GM21786 (cell line): Measurements from ENCODE around the gene TMX4.
"Not testable (repeated sequence)": the region's sequence is repeated elsewhere in the genome, so short reads cannot be mapped to it uniquely, and the experiment has no call there.

Experiments used
- ATAC-seq: cut with Tn5 transposase; IDR thresholded peaks from one replicate; pipeline ENCODE4 v1.9.1; 2021; ENCODE audit not compliant: unreplicated experiment

The TMX4 gene

GRCh38 chr20:8019246-8019997 is at the start of gene TMX4:
TSS of gene TMX4 (minus strand) at chr20:8019761. CDS start at chr20:8019613, 148 bp downstream.
- peak; percentile 83 for ATAC-seq

DNA sequence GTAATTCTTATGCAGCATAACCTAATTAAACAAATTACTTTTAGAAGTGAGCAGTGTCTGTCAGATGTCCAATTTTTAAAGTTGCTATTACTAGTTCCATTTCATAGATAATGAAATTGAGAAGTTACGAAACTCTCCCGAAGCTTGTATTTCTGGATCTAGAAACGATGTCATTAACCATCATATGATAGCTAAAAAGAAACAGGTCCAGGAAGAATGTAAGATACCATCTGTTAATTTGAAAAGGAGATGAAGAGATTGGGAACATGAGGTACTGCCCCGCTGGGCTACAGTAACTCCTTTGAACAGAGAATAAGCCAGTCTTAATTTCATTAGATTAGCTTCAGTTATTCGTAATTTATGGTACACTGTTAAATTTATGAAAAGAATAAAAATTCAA is 47.5 kb upstream of the TMX4 start:
- no peak for ATAC-seq

DNA sequence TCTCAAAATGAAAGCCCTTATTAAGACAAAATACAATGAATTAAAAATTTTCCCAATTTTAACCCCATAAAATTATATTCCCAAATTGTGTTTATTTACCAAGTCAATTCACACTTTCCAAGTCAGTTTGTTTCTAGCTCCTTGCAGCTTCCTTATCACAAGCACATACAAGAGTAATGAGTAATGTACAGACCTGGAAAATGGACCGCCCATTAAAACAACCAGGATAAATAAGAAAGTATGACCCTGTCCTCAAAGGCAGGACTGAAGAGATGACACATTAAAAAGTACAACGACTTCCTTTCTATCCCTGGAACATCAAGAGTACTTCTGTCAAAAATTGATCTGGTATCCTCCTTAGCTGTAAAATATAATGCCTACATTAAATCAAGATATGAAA is 47.1 kb upstream of the TMX4 start:
- no peak for ATAC-seq

- ATAC-seq = no peak
These were observed 46.1 kb upstream of the TMX4 start for GRCh38 chr20:8065691-8066090.

DNA sequence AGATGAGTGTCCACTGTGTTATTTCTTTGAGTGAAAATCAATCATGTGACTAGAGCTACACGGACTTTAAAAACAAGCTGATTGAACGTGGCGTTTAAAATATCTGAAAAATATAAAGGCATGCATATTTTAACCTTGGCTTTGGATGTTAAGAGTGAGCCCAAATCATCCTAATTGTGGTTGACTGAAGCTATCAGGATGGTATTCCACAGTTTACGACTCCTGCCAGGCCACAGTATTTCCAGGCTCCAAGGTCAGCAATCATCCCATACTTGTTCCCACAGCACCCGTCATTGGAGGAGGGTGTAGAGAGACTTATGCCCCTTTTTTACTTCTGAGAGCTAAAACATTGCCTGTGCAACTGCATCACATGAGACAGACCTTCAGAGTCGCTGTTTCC is 43.2 kb upstream of the TMX4 start:
- ATAC-seq = no peak

DNA sequence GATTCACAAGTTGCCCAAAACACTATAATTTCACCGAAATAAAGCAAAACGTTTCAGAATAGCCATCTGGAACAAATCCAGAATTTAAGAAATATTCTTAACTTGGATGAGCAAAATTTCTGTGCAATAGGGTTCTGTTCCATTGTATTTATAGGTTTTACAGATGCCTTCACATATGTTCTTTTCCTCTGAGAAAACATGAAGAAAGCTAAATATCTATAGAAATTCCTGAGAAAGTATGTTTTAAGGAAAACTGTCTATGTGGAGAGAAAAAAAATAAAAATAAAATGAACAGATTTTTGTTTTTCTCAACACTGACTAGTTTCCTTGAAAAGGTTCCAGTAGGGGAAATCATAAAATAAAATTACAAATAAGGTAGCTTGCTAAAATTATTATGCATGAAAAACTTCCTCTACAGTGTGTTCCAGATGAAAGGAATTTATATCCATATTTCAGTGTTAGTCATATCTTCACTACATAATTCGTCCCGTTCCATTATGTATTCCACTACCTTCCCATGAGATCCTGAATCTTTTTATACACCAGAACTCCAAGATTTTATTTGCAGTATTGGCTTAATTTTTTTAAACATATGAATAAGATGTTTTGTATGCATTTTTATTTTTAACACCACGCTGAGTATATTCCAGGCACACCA is 42.4 kb upstream of the TMX4 start:
- ATAC-seq = no peak

GRCh38 chr20:8060977-8061376 is 41.4 kb upstream of the TMX4 start:
- no peak for ATAC-seq

- no peak for ATAC-seq
These were observed 38.3 kb upstream of the TMX4 start for GRCh38 chr20:8057871-8058270.

GRCh38 chr20:8055096-8055495 is 35.5 kb upstream of the TMX4 start:
- ATAC-seq = no peak

DNA sequence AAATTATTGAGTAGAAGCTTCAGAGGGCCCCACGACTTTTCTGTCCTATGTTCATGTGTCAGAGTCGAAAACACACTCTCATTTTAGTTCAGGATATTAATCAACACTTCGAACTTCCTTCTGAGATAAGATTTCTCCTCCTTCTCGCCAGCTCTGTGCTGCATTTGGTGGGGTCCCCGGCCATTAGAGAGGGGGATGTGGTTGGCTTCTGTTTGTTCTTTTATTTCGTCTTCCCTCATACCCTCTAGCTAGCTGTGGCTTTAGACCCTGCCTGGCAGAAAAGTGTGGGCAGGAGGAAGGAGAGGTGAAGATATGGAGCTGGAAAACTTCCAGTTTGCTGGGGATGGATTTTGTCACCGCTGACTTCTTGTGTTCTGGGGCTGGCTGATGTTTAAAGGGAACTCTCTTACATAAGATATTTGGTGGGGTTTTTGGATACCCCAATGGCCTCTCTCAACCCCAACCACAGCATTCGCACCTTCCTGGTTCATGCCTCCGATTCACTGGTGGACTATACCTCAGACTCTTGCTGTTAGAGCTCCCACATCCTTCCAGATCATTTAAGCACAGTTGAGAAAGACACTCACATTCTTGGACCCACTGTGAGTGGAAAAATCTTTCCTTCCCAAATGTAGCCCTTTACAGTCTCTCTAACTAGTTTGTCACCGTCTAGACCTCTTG is 30.7 kb upstream of the TMX4 start:
- ATAC-seq = no peak

DNA sequence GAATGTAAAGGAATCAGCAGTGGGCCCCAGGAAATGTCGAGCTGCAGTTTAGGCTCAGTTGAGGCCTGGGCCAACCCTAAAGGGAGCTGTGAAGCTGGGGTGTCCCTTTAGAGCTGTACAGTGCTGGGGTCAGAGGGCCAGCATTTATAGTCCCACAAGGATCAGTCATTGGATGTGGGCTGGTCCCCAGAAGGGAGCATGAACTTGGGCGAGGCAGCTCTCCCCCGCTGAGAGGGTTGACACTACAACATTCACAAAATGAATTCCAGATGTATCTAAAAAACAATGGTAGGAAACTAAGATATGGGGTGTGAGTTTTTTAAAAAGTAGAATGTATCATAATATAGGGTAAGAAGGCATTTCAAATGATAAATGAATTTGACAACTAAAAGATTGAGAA is 29.7 kb upstream of the TMX4 start:
- no peak for ATAC-seq

DNA sequence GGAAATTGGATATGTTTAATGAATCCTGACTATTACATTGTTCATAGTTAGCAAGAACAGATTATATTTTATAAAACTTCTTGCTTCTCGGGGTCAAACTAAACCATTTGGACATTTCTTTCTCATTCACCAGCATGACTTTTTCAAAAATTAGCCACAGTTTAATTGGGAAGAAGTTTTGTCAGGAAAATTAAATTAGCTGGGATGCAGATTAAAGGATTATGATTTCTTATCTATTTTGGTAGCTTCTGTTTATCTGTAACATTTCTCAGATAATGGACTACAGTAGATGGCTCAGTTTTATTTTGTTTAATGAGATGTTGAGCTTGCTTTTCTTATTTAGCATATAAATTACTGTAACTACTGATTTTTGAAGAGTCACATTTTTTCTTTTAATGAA is 26.4 kb upstream of the TMX4 start:
- no peak for ATAC-seq

DNA sequence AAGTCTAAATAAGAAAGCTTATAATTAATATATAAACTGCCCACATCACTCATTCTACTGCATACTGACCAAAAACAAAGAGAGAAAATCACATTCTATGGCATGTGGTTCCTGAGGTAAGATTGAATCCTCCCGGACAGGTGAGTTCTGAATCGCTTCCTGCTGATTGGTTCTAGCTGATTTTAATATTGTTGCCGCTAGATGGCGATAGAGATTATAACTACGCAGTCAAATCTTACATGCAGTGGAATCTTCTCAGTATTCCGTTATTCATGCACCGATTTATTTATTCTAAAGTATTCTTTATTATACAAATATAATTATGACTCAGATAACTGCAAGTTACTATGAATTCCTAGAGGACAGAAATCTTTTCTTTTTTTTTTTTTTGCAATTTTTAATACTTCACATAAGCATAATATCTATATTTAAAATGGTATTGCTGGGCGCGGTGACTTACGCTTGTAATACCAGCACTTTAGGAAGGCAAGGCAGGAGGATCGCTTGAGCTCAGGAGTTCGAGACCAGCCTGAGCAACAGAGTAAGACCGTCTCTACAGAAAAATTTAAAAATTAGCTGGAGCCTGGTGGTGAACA is 24.2 kb upstream of the TMX4 start:
- peak; percentile 89 for ATAC-seq

DNA sequence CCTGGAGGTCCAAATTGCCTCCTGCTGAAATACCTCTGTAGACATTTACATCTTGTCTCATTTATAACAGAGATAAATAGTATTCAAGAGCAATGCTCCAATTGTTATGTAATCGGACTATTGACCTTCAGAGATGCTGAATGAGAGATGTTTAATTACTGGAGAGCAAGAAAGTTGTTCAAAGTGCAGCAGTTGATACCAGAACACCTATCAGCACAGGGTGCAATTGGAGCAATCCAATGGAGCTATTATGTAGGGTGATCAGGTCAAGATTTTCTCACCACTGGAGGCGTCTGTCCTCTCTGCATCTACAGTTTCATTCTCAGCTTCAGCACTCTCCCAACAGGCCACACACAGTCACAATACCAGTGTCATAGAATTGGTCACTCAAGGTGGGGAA is 19.5 kb upstream of the TMX4 start:
- no peak for ATAC-seq

GRCh38 chr20:8036771-8037170 is 17.2 kb upstream of the TMX4 start:
- no peak for ATAC-seq

GRCh38 chr20:8033151-8033841 is 13.7 kb upstream of the TMX4 start:
- ATAC-seq = no peak

DNA sequence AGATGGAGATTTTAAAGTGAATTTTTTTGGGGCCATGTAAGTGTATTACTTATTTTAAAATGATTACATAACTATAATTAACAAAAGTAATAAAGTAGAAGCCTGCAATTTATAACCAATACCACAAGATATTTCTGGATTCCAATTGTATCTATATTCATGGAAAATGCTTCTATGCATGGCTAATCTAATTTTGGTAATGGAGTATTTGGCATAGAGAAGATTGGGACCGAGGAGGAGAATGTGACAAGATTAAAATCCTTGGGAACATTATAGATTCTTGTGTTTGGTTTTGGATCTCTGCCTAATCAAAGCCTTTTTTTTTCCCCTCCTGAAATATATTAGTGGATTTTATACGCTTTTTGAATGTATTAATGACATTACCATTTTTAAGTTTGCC is 12.9 kb upstream of the TMX4 start:
- no peak for ATAC-seq

GRCh38 chr20:8031539-8031938 is 12.0 kb upstream of the TMX4 start:
- ATAC-seq = not testable (repeated sequence)

- ATAC-seq = no peak
These were observed 2.1 kb upstream of the TMX4 start for GRCh38 chr20:8021541-8022269.

GRCh38 chr20:8020314-8021079 is 936 bp upstream of the TMX4 start:
- ATAC-seq = peak; percentile 47
